Measurements from ENCODE around the gene GPR21.

- TF ChIP-seq CTCF (IDR thresholded peaks at IDR 0.05 in 2 of 3, conservative IDR thresholded peaks at IDR 0.05 in 1 of 3; ENCODE audit: borderline replicate concordance in 1 of 3, insufficient read depth in 1 of 3, low read depth in 2 of 3, low read length in 2 of 3) (no peak), POLR2A (IDR thresholded peaks at IDR 0.05; ENCODE audit: borderline replicate concordance, extremely low read depth, insufficient read depth, insufficient read length) (no peak), REST (IDR thresholded peaks at IDR 0.05; ENCODE audit: low read depth) (no peak), RAD21 (IDR thresholded peaks at IDR 0.05; ENCODE audit: low read depth) (no peak), SP1 (IDR thresholded peaks at IDR 0.05; ENCODE audit: low read depth) (no peak), POLR2AphosphoS5 (IDR thresholded peaks at IDR 0.05; ENCODE audit: low read depth, low read length) (no peak), ZBTB33 (IDR thresholded peaks at IDR 0.05; ENCODE audit: extremely low read depth, insufficient replicate concordance, low read length) (no peak), ZNF274 (IDR thresholded peaks at IDR 0.05; ENCODE audit: low read depth, low read length) (no peak), EZH2phosphoT487 (IDR thresholded peaks at IDR 0.05; ENCODE audit: borderline replicate concordance) (no peak)
- TF ChIP-seq, protein P1, sequence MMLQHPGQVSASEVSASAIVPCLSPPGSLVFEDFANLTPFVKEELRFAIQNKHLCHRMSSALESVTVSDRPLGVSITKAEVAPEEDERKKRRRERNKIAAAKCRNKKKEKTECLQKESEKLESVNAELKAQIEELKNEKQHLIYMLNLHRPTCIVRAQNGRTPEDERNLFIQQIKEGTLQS (IDR thresholded peaks at IDR 0.05), result no peak
These were observed 50.2 kb downstream of the GPR21 start for GRCh38 chr9:123083680-123084079.

Measured in HCT116 (cell line).